ENCODE measurements around the gene RTL10.

- TF ChIP-seq, protein P1, sequence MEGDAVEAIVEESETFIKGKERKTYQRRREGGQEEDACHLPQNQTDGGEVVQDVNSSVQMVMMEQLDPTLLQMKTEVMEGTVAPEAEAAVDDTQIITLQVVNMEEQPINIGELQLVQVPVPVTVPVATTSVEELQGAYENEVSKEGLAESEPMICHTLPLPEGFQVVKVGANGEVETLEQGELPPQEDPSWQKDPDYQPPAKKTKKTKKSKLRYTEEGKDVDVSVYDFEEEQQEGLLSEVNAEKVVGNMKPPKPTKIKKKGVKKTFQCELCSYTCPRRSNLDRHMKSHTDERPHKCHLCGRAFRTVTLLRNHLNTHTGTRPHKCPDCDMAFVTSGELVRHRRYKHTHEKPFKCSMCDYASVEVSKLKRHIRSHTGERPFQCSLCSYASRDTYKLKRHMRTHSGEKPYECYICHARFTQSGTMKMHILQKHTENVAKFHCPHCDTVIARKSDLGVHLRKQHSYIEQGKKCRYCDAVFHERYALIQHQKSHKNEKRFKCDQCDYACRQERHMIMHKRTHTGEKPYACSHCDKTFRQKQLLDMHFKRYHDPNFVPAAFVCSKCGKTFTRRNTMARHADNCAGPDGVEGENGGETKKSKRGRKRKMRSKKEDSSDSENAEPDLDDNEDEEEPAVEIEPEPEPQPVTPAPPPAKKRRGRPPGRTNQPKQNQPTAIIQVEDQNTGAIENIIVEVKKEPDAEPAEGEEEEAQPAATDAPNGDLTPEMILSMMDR (IDR thresholded peaks at IDR 0.05; ENCODE audit: borderline replicate concordance, extremely low read depth, low read length, poor library complexity, severe bottlenecking), result no peak
- TF ChIP-seq EZH2 (IDR thresholded peaks at IDR 0.05; ENCODE audit: borderline replicate concordance, low read depth, low read length, severe bottlenecking), result no peak
Observed at GRCh38 chr22:19869497-19870152, 15.0 kb upstream of the RTL10 start.
